ENCODE results near the gene ENC1.

Gene ENC1

GRCh38 chr5:74603376-74603775 is 37.2 kb downstream of the ENC1 start:
- no peak for DNase-seq

- no peak for DNase-seq
Measured at GRCh38 chr5:74599148-74599547, 41.4 kb downstream of the ENC1 start.

- DNase-seq = no peak
Measured at GRCh38 chr5:74598731-74599130, 41.8 kb downstream of the ENC1 start.

GRCh38 chr5:74596927-74597326 is 43.6 kb downstream of the ENC1 start:
- DNase-seq = no peak

GRCh38 chr5:74595143-74595925 is 45.2 kb downstream of the ENC1 start:
- peak; percentile 96 for DNase-seq

GRCh38 chr5:74594137-74595040 is 46.1 kb downstream of the ENC1 start:
- peak; percentile 40 for DNase-seq

- DNase-seq = no peak
Measured at GRCh38 chr5:74589204-74590056, 51.1 kb downstream of the ENC1 start.

GRCh38 chr5:74588415-74588814 is 52.1 kb downstream of the ENC1 start:
- DNase-seq = no peak

- no peak for DNase-seq
Measured at GRCh38 chr5:74587890-74588289, 52.6 kb downstream of the ENC1 start.

- no peak for DNase-seq
Measured at GRCh38 chr5:74587300-74587699, 53.2 kb downstream of the ENC1 start.

- DNase-seq = no peak
Measured at GRCh38 chr5:74586856-74587255, 53.7 kb downstream of the ENC1 start.

- DNase-seq = no peak
Measured at GRCh38 chr5:74582853-74583252, 57.7 kb downstream of the ENC1 start.

GRCh38 chr5:74581988-74582365 is 58.6 kb downstream of the ENC1 start:
- no peak for DNase-seq

GRCh38 chr5:74580729-74581109 is 59.8 kb downstream of the ENC1 start:
- DNase-seq = no peak

- no peak for DNase-seq
Measured at GRCh38 chr5:74579215-74579614, 61.3 kb downstream of the ENC1 start.

- no peak for DNase-seq
Measured at GRCh38 chr5:74578356-74579044, 62.0 kb downstream of the ENC1 start.

Data from kidney glomerular epithelial cell (primary cell).